ENCODE data around the gene ASPM.
"Not testable (repeated sequence)": the region's sequence is repeated elsewhere in the genome, so short reads cannot be mapped to it uniquely, and the experiment has no call there.

ASPM gene

GRCh38 chr1:197076585-197076984, 69.9 kb downstream of the ASPM start:
- DNase-seq (ENCODE audit: low read depth), result no peak

GRCh38 chr1:197073978-197074377, 72.5 kb downstream of the ASPM start:
- no peak for DNase-seq (ENCODE audit: low read depth)

DNA sequence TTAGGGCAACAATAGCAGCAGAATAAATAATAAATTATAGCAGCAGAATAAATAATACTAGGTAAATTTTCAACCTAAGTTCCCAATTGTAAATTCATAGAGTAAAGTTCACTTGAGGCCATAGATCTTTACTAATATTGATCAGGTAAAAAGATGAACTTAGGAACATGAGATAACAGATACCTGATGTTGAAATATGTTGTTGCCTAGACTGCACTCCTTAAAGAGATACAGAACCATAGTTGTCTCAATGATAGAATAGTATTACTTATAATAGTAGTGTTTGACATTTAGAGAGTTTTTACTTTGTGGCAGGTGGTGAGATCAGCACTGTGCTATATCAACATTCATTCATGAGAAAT, 79.0 kb downstream of the ASPM start:
- no peak for DNase-seq (ENCODE audit: low read depth)

DNA sequence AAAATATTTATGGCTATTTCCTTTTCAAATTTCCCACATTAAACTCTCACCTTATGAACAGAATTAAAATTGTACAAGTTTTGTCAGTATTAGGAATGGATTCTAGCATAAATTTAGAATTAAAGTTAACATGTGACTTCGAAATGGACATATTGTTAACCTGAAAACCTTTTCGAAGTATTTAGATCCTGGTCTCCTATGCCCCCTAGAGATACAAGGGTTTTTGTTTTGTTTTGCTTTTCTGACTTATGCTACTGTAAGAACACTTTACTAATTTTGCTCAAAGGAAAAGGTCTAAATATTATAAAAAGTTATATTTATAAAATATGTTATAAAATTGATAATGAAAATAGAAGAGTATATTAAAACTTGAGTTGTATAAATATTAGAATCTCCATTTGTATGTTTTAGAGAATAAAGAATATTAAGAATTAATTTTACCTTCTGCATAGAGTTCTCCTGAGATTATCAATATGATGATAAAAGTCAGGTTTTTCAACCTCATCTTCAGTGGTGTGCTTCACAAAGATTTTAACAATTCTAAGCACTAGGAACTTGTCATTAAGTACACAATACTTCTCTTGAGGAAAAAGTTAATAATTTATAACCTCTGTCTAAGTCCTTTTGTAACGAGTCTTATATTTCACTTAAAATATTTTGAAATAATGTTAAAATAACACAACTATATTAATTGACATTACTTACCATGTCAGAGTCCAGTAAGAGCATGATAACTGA, 79.6 kb downstream of the ASPM start, which contains the start of gene F13B:
F13B (minus strand) TSS at position 542 of the 738 bp plus-strand sequence; CDS start at position 505, 37 bp downstream.
- no peak for DNase-seq (ENCODE audit: low read depth)

GRCh38 chr1:197066277-197066676, 80.2 kb downstream of the ASPM start:
- no peak for DNase-seq (ENCODE audit: low read depth)

GRCh38 chr1:197065559-197065958, 80.9 kb downstream of the ASPM start:
- no peak for DNase-seq (ENCODE audit: low read depth)

DNA sequence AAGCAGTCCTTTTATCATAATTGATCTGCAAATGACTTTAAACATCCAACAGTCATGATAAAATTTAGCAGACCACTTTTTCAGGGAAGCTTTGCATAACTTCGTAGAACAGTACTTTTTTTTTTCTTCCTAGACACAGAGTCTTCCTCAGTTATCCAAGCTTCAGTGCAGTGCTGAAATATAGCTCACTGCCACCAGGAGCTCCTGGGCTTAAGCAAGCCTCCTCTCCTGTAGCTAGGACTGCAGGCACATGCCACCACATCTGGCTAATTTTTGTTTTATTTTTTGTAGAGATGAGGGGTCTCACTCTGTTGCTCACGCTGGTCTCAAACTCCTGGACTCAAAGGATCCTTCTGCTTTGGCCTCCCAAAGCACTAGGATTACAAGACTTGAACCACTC, 83.3 kb downstream of the ASPM start:
- DNase-seq (ENCODE audit: low read depth), result no peak

DNA sequence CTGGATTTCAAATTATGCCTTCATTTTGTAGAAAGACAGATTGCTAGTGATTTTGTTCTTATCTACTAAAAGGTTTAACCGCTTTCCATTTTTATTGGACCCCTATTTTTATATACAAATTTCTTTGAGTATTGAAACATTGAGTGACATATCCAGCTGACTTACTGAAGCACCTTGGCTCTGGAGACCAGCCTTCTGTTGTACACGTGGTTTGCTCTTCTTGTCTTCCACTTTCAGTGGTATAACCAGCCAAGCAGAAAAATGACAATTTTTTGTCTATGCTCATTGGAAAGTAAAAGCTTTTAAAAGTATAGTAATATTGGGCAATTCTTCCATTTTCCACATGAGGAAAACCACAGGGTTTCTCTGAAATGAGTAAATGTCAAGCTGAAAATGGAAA, 83.8 kb downstream of the ASPM start:
- DNase-seq (ENCODE audit: low read depth), result no peak

DNA sequence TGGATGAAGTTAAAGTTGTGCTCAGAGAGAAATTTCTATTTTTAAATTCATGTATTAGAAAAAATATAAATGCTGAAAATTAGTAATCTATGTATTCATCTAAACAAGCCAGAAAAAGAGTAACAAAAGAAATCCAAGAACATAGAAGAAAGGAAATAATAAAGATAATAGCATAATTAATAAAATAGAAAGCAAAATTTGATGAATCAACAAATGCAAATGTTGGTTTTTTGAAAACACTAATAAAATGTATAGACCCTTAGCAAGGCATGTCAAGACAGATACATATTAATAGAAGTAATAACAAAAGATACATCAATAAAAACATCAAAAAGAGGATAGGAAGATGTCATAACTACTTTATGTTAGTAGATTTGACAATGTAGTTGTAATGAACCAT, 97.4 kb downstream of the ASPM start:
- DNase-seq (ENCODE audit: low read depth), result no peak

DNA sequence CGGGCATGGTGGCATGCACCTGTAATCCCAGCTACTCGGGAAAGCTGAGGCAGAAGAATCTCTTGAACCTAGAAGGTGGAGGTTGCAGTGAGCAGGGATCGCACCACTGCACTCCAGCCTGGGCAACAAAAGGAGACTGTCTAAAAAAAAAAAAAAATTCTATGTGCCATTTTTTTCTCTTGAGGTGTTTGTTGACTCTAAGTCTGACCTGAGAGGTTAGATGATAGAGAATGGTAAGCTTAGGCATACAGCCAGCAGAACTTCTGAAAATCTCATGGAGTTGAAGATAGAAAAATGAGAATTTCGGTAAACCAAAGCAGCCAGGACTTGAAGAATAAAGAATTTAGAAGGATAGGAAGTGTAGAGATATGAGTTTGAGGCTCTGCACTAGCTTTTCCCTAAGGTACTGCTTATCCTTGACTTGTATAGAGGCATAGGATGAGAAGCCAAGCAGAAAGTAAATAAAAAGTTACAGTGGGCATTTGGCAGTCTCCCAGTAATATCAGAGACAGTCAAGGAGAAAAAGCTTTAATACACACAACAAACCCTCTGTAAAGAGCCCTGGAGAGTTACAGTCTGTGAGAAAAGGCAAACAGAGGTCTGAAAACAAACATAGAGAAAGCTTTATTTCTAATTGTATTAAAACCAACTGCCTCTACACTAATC, 103.7 kb downstream of the ASPM start:
- DNase-seq (ENCODE audit: low read depth), result no peak

GRCh38 chr1:197041486-197042353, 104.7 kb downstream of the ASPM start:
- DNase-seq (ENCODE audit: low read depth), result no peak

DNA sequence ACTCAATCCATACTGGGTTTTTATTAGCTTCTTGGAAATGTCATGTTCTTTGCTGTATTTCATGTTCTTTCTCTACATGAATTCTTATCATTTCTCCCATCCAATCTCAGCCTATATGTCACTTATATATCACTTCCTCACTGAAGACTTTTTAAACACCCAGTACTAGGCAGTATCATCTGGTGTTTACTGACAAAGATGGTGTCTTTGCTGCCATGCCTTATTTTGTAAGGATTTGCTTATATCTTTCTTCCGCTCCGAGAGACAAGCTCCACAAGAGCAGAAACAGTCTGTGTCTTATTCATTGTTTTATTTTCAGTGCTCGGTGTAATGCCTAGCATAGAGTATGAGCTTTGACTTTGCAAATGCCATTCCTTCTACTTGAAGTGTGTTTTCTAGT, 109.6 kb downstream of the ASPM start:
- no peak for DNase-seq (ENCODE audit: low read depth)

DNA sequence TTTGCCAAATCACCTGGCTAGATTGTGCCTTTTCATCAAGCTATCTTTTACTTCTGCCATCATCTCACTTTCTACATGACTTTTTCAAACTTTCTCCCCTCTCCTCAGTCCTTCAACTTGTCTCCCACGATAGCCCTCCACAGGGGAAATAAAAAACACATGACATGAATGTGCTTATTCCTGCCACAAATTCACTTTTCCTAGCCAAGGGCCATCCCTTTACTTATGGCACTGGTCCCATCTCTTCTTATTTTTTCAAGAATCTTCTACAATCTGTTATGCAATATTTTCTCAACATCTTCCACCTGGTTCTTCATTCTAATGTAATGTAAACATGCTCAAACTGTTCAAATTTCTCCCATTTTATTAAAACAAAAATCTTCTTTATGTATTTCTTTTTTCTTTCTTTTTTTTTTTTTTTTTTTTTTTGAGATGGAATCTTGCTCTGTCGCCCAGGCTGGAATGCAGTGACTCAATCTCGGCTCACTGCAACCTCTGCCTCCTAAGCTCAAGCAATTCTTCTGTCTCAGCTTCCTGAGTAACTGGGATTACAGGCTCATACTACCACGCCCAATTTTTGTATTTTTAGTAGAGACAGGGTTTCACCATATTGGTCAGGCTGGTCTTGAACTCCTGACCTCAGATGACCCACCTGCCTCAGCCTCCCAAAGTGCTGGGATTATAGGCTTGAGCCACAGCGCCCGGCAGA, 111.7 kb downstream of the ASPM start:
- not testable (repeated sequence) for DNase-seq (ENCODE audit: low read depth)

All from stimulated activated CD8-positive, alpha-beta memory T cell treated with anti-CD3 and anti-CD28 coated beads, Interleukin-15, amount 100 ng/mL, for 24 hours (primary cell).